Activated naive CD4-positive, alpha-beta T cell treated with anti-CD3 and anti-CD28 coated beads, Interleukin-2, amount 50 U/mL, for 16 hours (primary cell): ENCODE data around the gene MGAT3.

ENCODE experiments used
- DNase-seq: peaks from one replicate; pipeline ENCODE4 v3.0.0-alpha.2; 2020

The MGAT3 gene

DNA sequence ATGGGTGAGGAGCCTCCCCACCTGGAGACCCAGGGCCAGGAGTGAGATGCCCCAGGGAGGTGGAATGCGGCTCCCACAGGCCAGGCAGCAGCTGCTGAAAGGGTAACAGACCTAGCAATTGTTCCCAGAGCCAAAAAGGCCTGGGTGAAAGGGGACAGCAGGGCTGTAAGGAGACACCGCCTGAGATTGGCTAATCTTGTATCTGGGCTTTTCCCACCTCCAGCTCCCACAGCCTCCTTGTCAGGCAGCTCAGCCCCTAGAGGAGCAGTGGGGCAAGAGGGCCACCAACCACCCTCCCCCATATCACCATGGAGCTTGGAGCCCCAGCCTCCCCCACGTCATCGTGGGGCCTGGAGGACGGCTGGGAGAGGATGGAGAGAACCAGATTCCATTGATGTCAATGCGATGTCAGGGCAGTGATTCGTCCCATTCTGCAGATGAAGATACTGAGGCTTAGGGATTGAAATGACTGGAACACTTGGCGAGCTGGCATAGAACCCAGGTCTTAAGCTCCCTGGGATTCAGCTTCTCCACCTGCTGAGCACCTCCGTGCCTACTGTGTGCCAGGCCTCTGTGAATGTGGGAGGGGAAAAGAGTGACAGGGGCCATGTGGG lies 2.9 kb upstream of the MGAT3 start:
- DNase-seq, result no peak

DNA sequence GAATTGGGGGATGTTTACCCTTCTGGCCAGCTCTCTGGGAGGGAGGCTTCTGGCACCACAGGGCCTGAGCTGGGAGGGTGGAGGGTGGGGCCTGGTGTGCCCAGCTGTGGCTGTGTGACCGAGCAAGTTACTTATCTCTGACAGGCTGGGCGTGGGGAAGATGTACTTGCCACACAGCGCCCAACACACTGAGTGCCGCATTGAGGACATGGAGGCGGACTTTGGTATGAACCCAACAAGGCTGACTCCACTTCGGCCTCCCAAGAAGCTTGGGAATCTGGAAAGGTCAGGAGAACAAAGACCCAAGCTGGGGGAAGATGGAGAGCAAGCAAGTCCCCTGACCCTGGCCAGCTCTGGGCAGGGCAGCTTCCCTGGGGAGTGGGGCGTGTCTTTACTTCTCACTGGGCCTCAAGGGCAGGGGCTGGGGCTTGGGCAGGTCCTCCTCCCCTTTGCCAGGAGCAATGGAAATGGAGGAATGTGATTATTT lies 2.4 kb upstream of the MGAT3 start:
- no peak for DNase-seq

DNA sequence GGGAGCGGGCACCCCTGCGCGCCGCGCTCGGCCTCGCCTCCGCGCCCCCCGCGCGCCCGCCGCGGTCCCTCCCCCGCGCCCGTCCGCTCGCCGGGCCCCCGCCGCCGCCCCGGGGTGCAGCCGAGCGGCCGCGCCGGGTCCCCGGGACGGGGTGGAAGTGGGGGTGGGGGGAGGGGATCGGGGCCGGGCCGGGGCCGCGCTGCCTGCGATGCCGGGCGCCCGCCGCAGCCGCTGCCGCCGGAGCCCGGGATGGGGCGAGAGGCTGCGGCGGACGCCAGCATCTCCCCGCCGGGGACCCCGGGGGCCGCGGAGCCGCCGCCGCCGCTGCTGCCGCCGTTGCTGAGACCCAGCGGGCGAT lies 365 bp downstream of the MGAT3 start:
- no peak for DNase-seq

DNA sequence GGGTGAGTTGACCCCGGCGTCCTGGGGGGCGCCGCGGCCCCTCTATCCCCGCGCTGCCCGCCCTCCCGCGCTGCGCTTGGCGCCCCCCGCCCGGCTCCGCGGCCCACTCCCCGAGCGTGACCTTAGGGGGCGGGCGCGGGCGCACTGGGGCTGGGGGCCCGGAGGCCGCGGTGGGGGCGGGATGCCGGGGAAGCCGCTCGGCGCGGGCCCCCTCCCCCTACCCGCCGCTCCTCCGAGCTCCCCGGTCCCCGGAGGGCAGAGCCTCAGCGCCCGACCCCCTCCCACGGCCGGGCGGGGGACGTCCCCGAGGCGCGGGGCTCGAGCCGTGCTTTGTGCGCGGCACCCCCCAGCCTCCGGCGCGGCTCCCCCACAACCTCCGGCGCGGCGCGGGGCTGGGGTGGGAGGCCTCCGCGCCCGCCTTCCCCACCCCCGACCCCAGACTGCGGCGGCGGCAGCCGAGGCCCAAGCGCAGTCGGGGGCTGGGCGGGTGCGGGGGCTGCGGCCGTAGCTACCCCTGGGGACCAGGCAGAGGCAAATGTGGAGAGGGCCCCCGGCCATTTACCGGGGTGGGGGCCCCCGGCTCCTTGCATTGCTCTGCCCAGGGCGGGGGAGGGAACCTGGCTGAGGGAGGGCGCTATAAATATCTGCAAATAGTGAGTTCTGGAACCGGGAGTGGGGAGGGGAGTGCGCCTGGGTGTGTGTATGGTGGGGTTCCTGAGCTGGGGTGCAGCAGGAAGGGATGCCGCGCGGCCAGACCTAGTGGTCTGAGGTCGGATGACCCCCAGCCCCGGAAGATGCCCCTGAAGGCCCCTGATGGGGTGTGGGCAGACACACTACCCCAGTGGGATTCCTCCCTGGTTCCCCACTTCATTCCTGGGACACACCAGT lies 988 bp downstream of the MGAT3 start:
- no peak for DNase-seq

DNA sequence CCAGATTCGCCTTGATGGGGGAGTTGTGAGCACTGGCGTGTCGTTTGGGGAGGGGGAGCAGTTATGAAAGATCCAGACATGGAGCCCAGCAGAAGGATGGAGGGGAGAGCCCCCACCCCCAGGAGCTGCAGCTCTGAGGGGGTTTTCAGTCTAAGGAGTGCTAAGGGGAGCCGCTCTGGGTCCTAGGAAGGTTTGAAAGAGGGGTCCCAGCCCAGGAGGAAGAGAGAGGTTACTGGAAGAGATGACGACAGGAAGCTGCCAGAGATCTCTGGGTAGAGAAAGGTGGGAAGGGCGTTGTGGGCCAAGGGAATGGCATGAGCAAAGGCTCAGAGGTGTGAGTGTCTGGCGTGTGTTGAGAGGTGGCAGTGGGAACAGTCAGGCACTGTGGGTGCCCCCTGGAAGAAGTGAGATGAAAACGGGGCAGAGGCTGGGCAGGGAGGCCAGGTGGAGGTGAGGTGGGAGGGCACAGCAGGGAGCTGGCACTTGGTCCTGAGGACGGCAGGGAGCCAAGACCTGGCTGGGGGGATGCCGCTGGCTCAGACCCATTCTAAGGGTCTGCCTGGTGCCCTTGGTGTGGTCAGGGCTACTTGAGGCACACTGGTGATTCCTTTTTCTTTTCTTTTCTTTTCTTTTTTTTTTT lies 1.8 kb downstream of the MGAT3 start:
- no peak for DNase-seq

DNA sequence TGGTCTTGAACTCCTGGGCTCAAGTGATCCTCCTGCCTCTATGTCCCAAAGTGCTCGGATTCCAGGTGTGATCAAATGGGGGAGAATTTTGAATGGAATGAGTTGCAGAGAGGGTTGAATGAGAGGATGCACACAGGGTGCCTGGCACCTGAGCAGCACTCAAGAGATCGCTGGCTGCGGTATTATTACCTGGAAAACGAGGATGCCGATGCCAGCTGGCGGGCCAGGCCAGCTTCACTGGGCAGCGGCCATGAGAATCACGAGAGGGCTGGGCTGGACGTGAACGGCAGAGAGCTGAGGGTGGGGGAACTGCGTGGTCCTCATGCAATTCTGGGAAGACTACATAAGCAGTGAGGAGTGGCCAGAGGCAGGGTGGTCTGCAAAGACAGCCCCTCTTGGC lies 2.9 kb downstream of the MGAT3 start:
- no peak for DNase-seq

DNA sequence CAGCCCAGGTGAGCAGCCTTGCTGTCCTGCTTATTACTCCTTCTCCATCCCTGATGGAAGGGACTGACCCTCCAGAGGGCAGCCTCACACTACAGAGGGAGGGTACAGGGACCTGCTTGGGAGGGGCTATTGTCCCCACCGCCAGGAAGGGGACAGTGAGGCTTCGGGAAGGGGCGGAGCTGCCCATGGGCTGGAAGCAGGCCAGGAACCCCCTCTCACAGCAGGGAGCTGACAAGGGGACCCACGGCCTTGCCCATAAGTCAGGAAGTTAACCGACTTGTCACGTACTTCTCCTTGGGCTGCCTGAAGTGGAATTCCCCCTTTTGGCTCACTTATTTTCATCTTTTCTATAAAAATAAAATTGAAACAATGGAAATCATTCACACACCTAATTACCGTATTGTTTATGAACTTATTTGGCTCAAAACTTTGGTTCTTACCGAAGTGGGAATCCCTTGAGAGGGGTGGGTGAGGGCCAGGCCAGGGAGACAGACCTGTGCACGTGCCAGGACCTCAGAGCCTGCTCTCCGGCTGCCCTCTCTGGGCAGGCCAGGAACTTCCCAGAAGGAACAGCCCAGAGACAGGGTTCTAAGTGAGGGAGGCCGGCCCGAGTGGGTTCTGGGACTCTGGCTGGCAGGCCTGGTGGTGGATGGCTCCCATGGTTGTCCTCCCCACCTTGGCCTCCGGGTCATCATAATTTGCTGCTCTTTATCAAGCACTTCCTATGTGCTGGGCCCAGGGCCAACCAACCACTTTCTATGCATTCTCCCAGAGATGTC lies 5.8 kb downstream of the MGAT3 start:
- DNase-seq, result no peak

DNA sequence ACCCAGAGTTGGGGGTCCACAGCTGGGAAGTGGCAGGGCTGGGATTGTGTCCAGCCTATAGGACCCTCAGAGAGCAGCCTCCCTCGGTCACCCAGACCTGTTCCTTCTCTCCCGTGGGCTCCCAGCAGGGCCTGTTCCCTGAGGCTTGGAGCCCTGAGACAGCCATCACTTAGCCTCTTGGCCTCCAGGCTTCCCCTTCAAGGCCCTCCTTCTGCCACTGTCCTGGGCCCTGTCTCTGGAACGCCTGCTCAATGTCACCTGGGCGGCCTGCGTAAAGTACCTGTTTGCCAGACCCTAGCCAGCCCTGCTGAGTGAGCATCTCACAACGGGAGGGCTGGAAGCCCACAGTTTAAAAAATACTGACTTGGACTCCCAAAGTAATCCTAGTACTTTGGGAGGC lies 6.5 kb downstream of the MGAT3 start:
- DNase-seq, result no peak

DNA sequence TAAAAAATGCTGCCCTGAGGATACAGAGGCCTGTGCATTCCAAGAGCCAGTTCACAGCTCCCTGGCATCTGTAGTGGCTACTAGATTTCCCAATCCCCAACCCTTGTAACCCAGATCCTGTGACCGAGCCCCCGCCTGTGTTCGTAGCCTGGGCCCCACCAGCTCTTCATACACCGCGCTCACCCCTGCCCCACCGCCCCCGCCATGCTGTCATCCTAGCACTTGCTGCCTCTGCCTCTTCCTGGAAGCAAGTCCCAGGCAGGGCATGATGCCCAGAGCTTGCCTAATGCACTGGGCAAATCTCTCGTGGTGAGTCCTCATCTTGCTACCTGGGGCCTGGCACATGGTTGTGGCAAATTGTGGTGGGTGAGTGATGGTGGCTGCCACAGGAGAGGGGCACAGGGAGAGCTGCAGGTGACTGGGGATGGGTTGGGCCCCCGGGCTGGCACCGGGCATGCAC lies 7.1 kb downstream of the MGAT3 start:
- no peak for DNase-seq

DNA sequence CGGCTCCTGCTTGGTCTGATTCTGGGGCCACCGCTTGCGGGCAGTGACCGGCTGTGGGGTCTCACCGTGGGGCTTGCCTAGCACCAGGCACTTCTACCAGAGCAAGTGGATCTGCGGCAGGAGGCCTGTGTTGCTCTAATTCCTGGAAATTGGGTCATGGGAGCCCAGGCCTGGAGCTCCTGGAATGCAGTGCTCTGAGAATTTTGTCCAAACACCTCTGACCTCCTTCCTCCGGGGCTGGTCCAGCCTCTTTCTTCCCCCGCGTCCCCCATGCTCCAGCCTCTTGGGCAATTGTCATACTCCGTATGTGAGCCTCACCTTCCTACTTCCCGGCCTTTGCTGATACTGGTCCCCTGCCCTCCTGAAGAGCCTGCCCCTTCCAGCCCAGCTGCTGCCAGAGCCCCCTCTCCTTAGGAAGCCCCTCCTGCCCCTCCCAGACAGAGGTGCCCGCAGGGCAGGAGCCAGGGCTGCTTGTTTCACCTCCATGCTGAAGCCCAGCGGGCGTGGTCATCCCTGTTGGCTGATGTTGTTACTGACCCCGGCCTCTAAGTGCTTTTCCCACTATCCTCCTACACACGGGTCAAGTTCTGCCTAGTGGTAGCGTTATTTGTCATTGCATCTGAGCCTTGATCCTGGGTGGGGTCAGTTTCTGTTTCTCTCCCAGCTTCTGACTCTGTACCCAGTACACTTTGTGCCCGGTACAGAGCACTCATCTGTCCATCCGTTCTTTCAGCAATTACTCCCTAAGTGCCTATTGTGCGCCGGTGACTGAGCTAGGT lies 9.6 kb downstream of the MGAT3 start:
- DNase-seq, result no peak

DNA sequence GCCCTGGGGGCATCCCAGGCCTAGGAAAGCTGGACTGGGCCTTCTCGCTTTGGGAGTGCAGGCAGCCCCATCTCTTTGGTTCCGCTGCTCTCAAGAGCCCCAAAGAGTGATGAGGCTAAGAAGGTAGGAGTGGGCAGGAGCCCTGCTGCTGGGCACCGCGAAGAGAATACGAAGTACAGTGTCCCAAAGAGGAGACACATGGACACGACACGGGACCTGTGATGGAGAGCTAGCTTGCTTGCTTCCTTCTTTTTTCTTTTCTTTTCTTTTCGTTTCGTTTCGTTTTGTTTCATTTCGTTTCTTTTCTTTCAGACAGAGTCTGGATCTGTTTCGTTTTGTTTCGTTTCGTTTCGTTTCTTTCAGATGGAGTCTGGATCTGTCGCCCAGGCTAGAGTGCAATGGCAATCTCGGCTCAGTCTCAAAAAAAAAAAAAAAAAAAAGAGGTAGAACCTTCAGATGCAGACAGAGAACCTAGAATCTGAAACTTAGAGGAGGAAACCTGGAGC lies 10.6 kb downstream of the MGAT3 start:
- DNase-seq, result no peak

DNA sequence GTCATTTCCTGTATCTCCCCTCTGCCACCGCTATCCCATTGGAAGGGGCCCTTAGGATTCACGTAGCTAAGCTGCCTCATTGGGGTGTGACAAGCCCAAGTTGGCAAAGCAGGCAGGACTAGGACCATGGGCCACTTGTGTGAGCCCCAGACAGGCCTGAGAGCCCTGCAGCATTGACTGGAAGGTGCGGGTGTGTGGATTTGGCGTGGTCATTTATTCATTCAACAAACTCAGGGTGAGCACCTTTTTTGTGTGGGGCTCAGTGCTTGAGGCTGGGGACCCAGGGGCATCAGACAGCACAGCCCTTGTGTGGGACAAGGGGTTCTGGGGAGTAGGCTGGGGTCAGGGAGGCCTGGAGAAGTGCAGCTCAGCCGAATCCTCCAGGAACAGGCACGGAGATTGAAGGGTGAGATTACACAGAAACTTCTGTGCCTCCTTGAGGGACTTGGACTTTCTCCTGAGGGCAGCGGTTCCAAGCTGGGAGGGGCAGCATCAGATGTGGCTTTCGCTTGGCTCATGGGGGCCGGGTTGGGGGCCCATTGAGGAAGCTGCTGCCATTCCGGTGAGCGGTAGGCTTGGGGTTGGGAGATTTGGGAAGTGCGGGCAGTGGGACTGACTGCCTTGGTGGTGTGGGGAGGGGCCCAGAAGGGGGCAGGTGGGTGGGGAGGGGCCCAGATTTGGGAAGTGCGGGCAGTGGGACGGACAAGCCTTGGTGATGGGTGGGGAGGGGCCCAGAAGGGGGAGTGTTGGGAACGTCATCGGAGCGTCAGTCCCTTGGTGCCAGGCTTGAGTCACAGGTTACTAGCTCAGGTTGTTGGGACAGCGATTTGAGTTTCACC lies 11.9 kb downstream of the MGAT3 start:
- DNase-seq, result no peak

DNA sequence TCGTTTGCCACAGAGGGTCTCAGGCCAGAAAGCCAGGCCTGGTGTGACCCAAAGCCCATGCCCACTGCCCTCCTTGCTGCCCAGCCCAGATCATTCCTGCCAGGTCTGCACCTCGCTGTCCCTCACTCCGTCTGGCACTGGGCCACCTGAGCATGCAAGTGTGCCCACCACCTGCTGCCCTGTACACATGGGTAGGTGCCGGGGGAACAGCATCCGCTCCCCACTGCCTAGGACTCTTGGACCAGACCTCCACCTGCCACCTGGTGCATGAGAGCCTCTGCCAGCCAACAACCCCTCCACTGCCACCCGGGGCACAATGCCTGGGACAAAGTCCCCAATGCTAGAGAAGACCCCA lies 12.5 kb downstream of the MGAT3 start:
- DNase-seq, result no peak

DNA sequence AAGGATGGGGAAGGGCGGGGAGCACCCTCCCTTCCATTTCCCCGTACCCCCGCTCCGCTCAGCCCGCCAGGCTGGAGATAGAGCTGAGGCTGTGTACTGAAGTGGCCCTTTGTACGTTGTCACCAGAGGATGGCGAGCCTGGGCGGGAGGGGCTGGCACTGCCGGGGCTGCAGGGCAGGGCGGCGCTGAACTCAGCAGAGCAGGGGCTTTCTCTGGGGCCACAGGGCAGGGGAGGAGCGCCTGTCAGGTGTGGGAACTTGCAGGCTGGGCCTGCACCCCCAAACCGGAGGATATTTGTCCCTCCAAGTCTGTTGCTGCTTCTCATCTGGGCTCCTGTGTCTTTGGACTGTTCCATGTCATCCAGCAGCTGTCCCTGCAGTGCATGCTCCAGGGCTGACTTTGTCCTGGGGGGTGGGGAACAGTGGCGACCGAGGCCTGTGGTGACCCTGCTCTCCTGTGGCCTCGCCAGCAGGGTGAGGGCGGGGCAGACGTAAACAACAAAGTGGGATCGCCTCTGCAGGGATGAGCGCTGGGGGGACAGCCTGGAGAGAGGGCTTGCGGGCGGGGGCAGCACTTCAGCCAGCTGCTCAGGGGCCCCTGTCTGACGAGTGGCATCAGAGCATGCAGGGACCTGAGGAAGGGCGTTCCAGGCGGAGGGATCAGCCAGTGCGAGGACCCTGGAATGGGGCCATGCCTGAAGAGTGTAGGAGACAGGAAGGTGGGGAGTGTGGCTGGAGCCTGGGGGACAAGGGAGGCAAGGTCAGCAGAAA lies 13.1 kb downstream of the MGAT3 start:
- no peak for DNase-seq

DNA sequence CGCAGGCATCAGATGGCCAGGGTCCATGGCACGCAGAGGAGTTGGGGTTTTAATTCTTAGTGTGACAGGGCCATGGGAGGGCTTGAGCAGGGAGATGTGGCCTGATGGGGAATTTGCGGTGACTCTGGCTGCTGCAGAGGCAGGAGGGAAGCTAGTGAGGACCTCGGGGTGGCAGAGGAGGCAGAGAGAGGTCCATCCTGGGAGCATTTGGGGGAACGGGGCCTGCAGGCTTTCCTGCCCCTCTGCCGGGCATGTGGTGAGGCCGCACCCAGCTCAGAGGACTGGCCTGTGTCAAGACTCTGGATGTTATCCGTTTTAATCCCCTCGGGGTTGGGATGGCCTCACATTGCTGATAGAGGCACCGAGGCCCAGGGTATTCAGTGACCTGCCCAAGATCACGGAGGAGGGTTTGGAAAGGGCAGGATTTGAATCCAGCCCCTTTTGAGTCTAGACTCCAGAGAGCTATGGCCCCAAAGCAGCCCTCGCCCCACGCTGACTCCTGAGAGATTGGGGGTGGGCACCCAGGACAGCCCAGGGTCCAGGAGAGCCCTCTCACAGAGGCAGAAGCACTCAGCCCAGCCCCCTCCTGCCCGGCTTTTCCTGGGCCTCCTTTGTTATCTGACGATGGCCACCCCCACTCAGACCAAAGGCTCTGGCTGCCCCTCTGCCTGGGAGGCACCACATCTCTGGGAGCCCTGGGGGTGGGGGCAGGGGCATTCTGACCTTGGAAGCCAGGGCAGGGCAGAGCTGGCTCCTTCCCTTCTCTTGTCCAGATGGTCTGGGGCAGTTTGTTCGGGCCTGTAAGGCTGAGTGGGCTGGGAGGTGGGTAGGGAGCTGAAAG lies 13.9 kb downstream of the MGAT3 start:
- no peak for DNase-seq

DNA sequence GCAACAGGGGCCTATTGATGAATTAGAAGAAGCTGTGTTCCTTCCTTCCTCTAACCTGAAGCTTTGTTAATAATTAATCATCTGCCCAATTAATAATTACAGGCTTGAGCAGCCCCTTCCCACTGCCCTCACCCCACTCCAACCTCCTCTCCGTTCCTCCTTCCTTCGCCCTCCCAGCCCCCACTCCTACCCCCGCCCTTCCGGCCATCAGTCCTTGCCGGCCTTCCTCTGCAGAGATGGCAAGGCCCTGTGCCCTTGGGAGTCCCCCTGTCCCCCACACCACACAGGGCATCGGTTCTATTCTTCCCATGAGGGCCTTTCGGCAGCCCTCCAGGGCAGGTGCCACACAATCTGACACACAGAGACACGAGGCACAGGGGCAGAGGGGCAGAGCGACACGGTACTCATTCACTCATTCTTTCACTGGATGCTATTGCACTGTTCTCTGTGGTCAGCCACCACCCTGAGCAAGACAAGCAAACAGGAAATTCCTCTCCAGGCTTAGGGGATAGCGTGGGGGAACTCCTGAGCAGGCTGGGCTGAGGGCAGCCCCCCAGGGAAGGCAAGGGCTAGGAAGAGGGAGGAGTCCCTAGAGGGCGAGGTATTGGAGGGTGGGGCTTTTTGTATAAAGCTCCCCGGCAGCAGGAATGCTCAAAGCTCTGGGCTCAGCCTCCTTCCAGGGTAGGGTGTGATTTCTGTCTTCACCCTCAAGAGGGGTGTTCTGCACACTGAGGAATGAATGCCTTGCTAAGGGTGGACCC lies 14.7 kb downstream of the MGAT3 start:
- DNase-seq, result no peak

DNA sequence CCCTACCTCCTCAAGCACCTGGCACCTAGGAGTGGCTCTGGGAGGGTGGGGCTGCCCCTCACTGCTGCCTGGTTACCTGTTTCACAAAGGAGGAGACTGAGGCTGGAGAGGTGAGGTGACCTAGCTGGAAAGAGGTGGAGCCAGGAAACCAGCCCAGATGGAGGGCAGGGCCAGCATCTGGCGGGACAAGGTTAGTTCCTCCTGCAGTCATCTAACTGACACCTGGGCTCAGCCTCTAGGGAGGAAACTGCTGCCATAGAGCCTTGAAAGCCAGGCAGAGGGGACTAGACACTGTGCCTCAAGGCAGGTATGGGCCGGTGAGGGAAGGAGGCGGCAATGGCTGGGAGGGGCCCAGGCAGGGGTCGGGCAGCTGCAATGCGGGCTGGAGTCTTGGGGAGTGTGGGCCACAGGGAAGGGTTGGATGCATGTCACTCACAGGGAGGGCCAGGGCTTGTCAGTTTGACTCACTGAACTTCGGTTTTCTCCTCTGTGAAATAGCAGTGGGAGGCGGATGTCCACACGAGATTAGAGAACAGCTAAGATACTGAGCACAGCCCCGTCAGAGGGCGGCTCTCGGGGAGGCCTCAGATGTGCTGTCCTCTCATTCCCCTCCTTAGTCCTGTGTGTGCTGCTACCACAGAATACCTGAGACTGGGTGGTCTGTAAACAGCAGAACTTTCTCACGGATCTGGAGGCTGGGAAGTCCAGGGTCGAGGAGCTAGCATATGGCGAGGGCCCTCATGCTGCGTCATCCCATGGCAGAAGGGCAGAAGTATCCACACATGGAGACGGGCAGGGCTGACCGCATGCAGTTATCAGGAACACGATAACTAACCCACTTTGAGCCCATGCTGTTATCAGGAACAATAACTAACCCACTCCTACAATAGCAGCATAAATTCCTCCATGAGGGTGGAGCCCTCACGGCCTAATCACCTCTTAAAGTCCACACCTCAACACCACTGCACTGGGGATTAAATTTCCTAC lies 16.1 kb downstream of the MGAT3 start:
- no peak for DNase-seq
